AG08395 (cell line): ENCODE results near the gene FOS.
A peak's percentile ranks its signal among the peaks of the same experiment; 100 is the strongest.

Experiments
- DNase-seq: peaks from one replicate; pipeline ENCODE4 v3.0.0; 2012; ENCODE audit warnings: mixed read lengths, low spot score

FOS gene

DNA sequence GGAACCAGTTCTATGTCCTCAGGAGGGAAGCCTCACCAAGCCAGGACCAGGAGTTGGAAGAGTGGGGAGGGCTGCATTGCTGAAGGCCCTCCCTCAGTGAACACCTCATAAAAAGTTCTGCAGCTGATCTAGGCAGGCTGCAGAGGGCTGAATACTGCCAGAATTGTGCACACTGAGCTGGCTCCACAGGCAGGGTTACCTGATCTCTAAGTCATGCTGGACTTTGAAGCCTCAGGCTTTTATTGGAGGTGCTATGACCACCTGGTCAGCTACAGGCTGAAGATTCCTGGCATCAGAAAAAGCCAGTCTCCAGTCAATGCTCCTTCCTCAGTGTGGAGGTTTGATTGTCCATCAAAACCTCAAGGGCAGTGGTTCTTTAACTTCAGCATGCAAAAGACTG lies 39.7 kb downstream of the FOS start:
- DNase-seq, result no peak

DNA sequence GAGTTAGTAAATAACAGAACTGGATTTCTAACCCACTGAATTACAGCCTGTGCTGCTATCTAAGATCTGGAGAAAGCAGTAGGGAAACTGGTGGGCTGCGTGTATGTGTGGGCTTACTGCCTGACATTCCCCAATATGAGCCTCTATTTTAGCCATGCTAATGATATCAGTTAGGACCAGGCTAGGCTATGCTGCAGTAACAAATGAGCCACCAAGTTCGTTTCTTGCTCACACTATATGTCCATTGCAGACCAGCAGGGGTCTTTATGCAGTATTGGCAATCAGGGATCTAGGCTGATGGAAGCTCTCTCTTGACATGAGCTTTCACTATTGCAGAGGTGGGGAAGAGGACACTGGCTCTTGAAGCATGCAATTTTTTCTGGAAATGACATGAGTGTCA lies 40.4 kb downstream of the FOS start:
- DNase-seq, result no peak

DNA sequence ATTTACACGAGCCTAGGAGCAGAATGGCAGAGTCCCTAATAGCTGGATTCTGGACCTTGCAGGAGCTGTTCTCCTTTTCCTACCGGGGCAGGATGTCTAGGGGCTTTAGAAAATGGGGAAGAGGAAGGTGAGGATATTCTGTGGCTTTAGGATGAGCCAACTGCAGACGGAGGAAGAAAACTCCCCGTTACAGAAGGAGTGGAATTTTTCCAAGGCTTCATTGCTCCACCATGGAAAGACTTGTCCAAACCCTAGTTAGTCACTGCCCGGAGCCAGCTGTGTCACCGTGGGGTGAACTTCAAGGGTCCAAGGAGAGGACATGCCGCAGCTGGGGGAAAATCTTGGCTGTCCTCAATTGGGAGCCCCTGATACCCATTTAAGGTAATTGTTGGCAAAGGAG lies 41.6 kb downstream of the FOS start:
- no peak for DNase-seq

DNA sequence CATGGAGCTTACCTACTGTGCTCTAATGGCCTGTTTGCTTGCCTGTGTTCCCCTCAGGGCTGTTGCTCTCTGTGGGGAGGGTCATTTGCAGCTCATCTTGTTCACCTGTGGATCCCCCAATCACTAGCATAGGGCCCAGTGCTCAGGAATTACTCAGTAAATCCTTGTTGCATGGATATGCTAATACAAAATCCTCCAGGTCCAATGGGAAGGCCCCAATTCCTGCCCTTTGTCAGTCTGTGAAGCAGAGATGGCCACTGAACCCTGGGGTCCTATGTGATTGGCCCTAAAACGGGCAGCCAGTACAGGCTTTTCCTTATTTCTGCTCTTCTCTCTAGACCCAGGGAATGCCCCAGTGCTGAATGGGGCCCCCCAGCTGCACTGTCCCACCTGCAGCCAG lies 44.1 kb downstream of the FOS start:
- DNase-seq, result no peak

DNA sequence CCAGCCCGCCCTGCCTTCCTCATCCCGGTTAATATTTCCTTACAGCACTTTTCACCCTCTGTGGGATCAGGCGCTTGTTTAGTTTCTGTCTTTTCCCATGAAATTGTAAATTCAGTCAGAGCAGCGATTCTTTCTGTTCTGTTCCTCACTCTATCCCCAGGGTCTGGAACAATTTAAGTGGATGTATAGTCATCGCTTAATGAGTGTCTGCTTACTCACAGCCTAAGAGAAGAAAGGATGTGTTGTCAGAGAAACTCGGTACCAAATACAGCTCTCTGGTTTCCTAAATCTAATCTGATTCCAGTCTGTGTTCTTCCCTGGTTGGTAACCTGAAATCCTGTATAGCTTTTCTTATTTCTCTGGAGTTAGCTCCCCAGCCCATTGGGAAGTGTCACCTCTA lies 44.9 kb downstream of the FOS start:
- peak; percentile 69 for DNase-seq

DNA sequence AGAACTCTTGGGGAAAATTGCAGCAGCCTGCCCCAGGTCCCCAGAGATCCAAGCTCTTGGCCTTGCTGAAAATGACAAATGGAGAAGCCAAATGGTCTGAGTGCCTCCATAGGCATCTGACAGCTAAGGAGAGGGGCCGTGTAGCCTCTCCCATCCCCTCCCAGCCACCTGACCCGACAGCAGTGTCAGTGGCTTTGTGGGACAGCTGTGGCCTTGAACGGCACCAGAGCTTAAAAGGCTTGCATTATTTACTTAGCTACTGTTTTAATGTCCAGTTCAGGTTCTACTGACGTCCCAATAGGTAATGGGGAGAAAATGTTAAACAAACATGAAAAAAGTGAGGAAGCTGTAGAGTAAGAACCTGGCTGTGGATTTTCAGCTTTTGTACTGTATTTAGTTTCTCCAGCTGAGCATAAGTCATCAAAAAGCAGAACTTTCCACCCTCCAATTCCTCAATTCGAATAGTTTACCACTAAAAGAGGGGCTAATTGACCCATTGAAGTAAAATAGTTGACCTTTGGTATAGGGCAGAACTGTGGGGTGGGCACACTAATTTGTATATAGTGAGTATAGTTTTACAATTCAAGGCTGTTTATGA lies 50.0 kb downstream of the FOS start:
- DNase-seq, result no peak

DNA sequence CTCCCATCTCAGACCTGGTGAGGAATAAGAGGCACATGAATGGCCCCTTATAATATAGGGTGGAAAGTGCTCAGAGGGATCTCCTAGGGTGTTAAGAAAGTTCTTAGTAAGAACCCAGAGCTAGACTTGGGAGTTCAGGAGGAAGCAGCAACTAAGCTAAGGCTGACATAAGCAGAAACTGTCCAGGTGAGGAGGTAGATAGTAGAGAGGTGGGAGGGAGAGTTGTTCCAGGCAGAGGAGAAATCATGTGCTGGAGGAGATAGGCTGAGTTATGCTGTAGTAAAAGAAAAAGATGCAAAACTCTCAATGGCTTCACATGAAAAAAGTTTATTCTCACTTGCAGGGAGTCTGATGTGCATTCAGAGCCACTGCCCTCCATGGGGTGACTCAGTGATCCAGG lies 50.7 kb downstream of the FOS start:
- no peak for DNase-seq

DNA sequence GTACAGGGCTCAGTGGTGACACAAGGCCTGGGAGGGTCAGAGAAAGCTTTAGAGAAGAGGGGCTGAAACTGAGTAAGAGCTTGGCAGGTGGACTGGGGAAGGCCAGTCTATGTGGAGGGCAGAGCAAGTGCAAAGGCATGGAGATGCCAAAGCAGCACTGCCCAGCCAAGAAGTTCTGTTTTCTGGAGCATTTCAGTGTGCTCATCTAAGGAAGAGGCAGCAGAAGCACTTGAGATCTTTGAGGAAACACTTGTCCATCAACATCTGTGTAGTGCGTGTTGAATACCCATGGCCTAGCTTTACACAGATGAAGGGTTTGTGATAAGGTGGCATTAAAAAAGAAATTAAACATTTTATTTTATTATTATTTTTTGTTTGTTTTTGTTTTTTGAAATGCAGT lies 52.8 kb downstream of the FOS start:
- no peak for DNase-seq
